ENCODE data around the gene PCNX4.

PCNX4 gene

DNA sequence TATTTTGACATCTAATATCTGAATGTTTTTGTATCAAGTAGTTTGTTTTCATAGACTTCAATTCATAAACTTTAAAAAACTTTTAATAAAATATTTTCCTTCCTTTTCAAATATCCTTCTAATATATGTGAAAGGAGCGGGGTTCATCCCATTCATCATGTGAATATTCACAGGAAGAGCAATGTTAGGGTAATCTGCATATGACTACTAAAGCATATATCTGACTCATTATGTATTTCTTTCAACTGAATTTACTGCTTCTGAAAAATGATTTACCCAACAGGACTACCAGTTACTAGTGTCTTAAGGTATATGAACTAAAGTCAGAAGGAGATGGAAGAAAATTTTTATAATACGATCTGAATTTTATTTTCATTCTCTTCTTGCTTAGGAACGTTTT is 43.0 kb downstream of the PCNX4 start:
- ChIA-PET CTCF (no interaction called here), POLR2A (no interaction called here)
- TF ChIP-seq FOXA1 (IDR thresholded peaks at IDR 0.05) (no peak), BHLHE40 (IDR thresholded peaks at IDR 0.05; ENCODE audit: borderline replicate concordance) (no peak), FOXM1 (IDR thresholded peaks at IDR 0.05; ENCODE audit: borderline replicate concordance) (no peak), ARNT (IDR thresholded peaks at IDR 0.05) (no peak), L3MBTL2 (conservative IDR thresholded peaks at IDR 0.05) (no peak), SP1 (IDR thresholded peaks at IDR 0.05) (no peak), SUZ12 (IDR thresholded peaks at IDR 0.05) (no peak), HDGF (IDR thresholded peaks at IDR 0.05; ENCODE audit: borderline replicate concordance) (no peak), CTBP1 (IDR thresholded peaks at IDR 0.05; ENCODE audit: borderline replicate concordance) (no peak)
- DNase-seq (ENCODE audit: extremely low spot score): no peak

- CTCF ChIA-PET: no interaction called here
- no peak for DNase-seq (ENCODE audit: extremely low spot score)
- POLR2A ChIA-PET: interaction anchor here (0.9 kb wide), 1 partner anchor 14 kb away, joined by 3 read pairs; the partner anchor contains the start of gene DHRS7
- no peak for TF ChIP-seq FOXM1 (IDR thresholded peaks at IDR 0.05; ENCODE audit: borderline replicate concordance)
- TF ChIP-seq CTBP1 (IDR thresholded peaks at IDR 0.05; ENCODE audit: borderline replicate concordance): no peak
- no peak for TF ChIP-seq SP1 (IDR thresholded peaks at IDR 0.05)
- TF ChIP-seq HDGF (IDR thresholded peaks at IDR 0.05; ENCODE audit: borderline replicate concordance): no peak
- TF ChIP-seq TARDBP (IDR thresholded peaks at IDR 0.05): no peak
- TF ChIP-seq ARNT (IDR thresholded peaks at IDR 0.05): no peak
- TF ChIP-seq, protein P1, sequence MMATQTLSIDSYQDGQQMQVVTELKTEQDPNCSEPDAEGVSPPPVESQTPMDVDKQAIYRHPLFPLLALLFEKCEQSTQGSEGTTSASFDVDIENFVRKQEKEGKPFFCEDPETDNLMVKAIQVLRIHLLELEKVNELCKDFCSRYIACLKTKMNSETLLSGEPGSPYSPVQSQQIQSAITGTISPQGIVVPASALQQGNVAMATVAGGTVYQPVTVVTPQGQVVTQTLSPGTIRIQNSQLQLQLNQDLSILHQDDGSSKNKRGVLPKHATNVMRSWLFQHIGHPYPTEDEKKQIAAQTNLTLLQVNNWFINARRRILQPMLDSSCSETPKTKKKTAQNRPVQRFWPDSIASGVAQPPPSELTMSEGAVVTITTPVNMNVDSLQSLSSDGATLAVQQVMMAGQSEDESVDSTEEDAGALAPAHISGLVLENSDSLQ (IDR thresholded peaks at IDR 0.05): no peak
- no peak for TF ChIP-seq LEF1 (IDR thresholded peaks at IDR 0.05; ENCODE audit: borderline replicate concordance)
- TF ChIP-seq L3MBTL2 (conservative IDR thresholded peaks at IDR 0.05): no peak
- TF ChIP-seq FOXK2 (IDR thresholded peaks at IDR 0.05): no peak
- TF ChIP-seq ZNF384 (IDR thresholded peaks at IDR 0.05): no peak
- no peak for TF ChIP-seq BHLHE40 (IDR thresholded peaks at IDR 0.05; ENCODE audit: borderline replicate concordance)
- no peak for TF ChIP-seq ELF4 (IDR thresholded peaks at IDR 0.05)
Observed at GRCh38 chr14:60151715-60152114, 60.0 kb downstream of the PCNX4 start.

DNA sequence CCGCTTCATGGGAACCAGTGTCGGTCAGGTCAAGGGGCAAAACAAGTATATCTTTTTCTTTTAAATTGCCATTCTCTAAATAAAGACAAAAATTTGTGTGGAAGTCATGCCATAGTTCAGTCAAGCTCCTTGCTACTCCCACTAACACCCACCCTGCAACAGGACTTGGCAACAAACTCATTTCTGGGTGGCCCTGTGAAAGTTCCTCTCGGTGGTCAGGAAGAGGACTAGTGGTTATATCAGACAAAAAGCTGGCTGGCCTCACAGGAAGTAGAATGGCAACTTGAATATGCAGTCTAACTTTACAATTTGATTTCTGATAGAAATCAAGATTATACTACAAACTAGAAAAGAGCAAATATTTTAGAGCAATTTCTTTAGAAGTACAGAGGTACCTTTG is 62.3 kb downstream of the PCNX4 start:
- DNase-seq (ENCODE audit: extremely low spot score): no peak
- CTCF ChIA-PET: no interaction called here
- no peak for TF ChIP-seq FOXK2 (IDR thresholded peaks at IDR 0.05)
- no peak for TF ChIP-seq NFRKB (IDR thresholded peaks at IDR 0.05)
- no peak for TF ChIP-seq ZNF384 (IDR thresholded peaks at IDR 0.05)
- TF ChIP-seq SP1 (IDR thresholded peaks at IDR 0.05): no peak
- POLR2A ChIA-PET: no interaction called here

- ChIA-PET CTCF (no interaction called here), POLR2A (no interaction called here)
- TF ChIP-seq SP1 (IDR thresholded peaks at IDR 0.05) (no peak), L3MBTL2 (conservative IDR thresholded peaks at IDR 0.05) (no peak), HDGF (IDR thresholded peaks at IDR 0.05; ENCODE audit: borderline replicate concordance) (no peak), SUZ12 (IDR thresholded peaks at IDR 0.05) (no peak), LEF1 (IDR thresholded peaks at IDR 0.05; ENCODE audit: borderline replicate concordance) (no peak), TARDBP (IDR thresholded peaks at IDR 0.05) (no peak), ELF4 (IDR thresholded peaks at IDR 0.05) (no peak), ZNF384 (IDR thresholded peaks at IDR 0.05) (no peak), FOXK2 (IDR thresholded peaks at IDR 0.05) (no peak), BHLHE40 (IDR thresholded peaks at IDR 0.05; ENCODE audit: borderline replicate concordance) (no peak), CTBP1 (IDR thresholded peaks at IDR 0.05; ENCODE audit: borderline replicate concordance) (no peak), NFRKB (IDR thresholded peaks at IDR 0.05) (no peak), FOXA1 (IDR thresholded peaks at IDR 0.05) (no peak)
- TF ChIP-seq, protein P1 (IDR thresholded peaks at IDR 0.05): no peak
- DNase-seq (ENCODE audit: extremely low spot score): no peak
Observed at GRCh38 chr14:60154671-60155070, 62.9 kb downstream of the PCNX4 start.

DNA sequence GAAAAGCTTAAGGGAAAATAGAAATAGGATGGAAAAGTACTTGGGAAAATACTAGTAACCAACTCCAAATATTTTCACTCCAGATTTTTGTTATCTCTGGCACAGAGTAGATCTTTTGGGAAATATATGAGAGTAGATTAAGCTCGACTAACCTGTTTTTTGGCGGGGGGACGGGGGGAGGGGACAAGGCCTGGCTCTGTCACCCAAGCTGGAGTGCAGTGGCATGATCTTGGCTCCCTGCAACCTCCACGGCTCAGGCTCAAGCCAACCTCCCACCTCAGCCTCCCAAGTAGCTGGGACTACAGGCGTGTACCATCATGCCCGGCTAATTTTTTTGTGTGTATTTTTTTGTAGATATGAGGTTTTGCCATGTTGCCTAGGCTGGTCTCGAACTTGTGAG is 68.7 kb downstream of the PCNX4 start:
- POLR2A ChIA-PET: no interaction called here
- CTCF ChIA-PET: interaction anchor here (0.7 kb wide), 1 partner anchor 163 kb away, joined by 3 read pairs; no protein-coding TSS in a partner anchor
- no peak for DNase-seq (ENCODE audit: extremely low spot score)
- TF ChIP-seq BHLHE40 (IDR thresholded peaks at IDR 0.05; ENCODE audit: borderline replicate concordance) (no peak), SUZ12 (IDR thresholded peaks at IDR 0.05) (no peak), LEF1 (IDR thresholded peaks at IDR 0.05; ENCODE audit: borderline replicate concordance) (no peak), TARDBP (IDR thresholded peaks at IDR 0.05) (no peak), NFRKB (IDR thresholded peaks at IDR 0.05) (no peak), HDGF (IDR thresholded peaks at IDR 0.05; ENCODE audit: borderline replicate concordance) (no peak), FOXA1 (IDR thresholded peaks at IDR 0.05) (no peak), FOXK2 (IDR thresholded peaks at IDR 0.05) (no peak), CTBP1 (IDR thresholded peaks at IDR 0.05; ENCODE audit: borderline replicate concordance) (no peak), FOXM1 (IDR thresholded peaks at IDR 0.05; ENCODE audit: borderline replicate concordance) (no peak), ZNF384 (IDR thresholded peaks at IDR 0.05) (no peak), ARNT (IDR thresholded peaks at IDR 0.05) (no peak), L3MBTL2 (conservative IDR thresholded peaks at IDR 0.05) (no peak), SP1 (IDR thresholded peaks at IDR 0.05) (no peak), ELF4 (IDR thresholded peaks at IDR 0.05) (no peak)
- TF ChIP-seq, protein P1 (IDR thresholded peaks at IDR 0.05): no peak

DNA sequence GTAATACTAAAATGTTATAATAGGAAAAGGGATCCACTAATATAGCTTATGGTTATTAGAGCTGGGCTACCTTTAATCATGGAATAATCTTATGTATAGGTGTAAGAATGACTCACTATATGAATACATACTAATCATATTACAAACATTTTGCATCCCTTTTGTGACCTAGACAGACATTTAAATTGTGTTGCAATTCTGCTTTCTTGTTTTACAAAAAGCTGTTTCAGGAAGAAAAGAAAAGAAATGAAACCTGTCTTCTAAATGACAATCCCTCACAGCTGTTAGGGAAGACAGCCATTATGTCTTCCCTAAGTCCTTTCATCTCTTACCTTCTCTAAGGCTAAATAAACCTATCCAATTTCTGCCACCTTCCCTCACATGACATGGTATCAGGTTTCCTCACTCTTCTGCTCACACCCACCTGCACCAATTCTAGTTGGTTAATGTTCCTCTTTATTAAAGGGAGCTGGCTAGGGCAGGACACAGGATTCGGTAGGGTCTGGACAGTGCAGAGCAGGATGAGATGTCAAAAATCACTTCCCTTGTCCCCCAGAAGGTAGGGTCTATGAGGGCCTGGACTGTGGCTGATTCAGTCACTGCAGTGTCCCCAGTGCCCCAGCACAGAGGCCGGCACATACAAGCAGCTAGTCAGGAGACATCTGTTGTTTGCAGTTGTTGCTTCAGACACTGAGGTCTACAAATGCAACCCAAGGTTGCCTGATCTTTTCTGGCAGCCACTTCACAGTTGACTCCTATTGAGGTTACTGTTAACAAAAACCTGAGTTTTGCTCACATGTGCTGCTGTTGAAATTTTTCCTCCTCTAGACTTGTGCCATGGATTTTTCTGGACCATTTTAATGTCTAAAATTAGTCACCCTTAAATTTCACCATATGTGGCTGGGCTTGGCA is 69.7 kb downstream of the PCNX4 start:
- no peak for TF ChIP-seq ELF4 (IDR thresholded peaks at IDR 0.05)
- TF ChIP-seq TARDBP (IDR thresholded peaks at IDR 0.05): no peak
- TF ChIP-seq CTBP1 (IDR thresholded peaks at IDR 0.05; ENCODE audit: borderline replicate concordance): no peak
- no peak for TF ChIP-seq LEF1 (IDR thresholded peaks at IDR 0.05; ENCODE audit: borderline replicate concordance)
- TF ChIP-seq ZNF384 (IDR thresholded peaks at IDR 0.05): no peak
- no peak for TF ChIP-seq SP1 (IDR thresholded peaks at IDR 0.05)
- TF ChIP-seq FOXA1 (IDR thresholded peaks at IDR 0.05): no peak
- TF ChIP-seq SUZ12 (IDR thresholded peaks at IDR 0.05): no peak
- TF ChIP-seq BHLHE40 (IDR thresholded peaks at IDR 0.05; ENCODE audit: borderline replicate concordance): no peak
- TF ChIP-seq, protein P1 (IDR thresholded peaks at IDR 0.05): no peak
- TF ChIP-seq NFRKB (IDR thresholded peaks at IDR 0.05): no peak
- TF ChIP-seq L3MBTL2 (conservative IDR thresholded peaks at IDR 0.05): no peak
- TF ChIP-seq FOXK2 (IDR thresholded peaks at IDR 0.05): no peak
- no peak for TF ChIP-seq FOXM1 (IDR thresholded peaks at IDR 0.05; ENCODE audit: borderline replicate concordance)
- TF ChIP-seq HDGF (IDR thresholded peaks at IDR 0.05; ENCODE audit: borderline replicate concordance): no peak
- TF ChIP-seq ARNT (IDR thresholded peaks at IDR 0.05): no peak
- ChIA-PET CTCF (no interaction called here), POLR2A (interaction anchor here (0.7 to 2.2 kb wide), 3 partner anchors 69 to 677 kb away, joined by 3 to 7 read pairs (median 3); partner anchors contain the start of genes JKAMP, L3HYPDH, PCNX4 and PPM1A)
- DNase-seq (ENCODE audit: extremely low spot score): no peak

Data from HEK293T (cell line).